HepG2 (cell line): Measurements from ENCODE around the gene PTPRM. TPM values are rescaled to one million over a fixed set of nuclear protein-coding genes. Genes with fewer than 3 reads are reported as not detected.

Source experiments
- ATAC-seq: fragments of 200-7000 bp; cut with Tn5 transposase; 3 replicates; pipeline ENCODE4 v1.9.1; 2020; ENCODE audit warnings: mild to moderate bottlenecking, moderate library complexity
- BruUV-seq: library from RNA; stranded (reverse); fragments of 400-500 nt; replicated peaks from 2 replicates; lab custom pipeline; 2021; lab: Mats Ljungman, UMichigan
- CTCF ChIA-PET: fragments of 300-600 bp; formaldehyde crosslinking; extraction: SDS; loops from one replicate; lab custom pipeline; 2021; ENCODE audit warnings: low total read pairs, inconsistent platforms, low intra/inter-chr PET ratio; lab: Yijun Ruan, JAX
- POLR2A ChIA-PET: fragments of 350-600 bp; sonication (Branson Sonifier 250); formaldehyde crosslinking; loops from one replicate; lab custom pipeline; 2020; ENCODE audit warnings: antibody characterized with exemption, inconsistent platforms; lab: Yijun Ruan, JAX
- DNase-seq: peaks from one replicate; pipeline ENCODE4 v3.0.0-alpha.2; 2015; ENCODE audit warnings: low spot score
- FAIRE-seq: peaks from 3 replicates; lab custom pipeline; 2011; peaks lifted over from hg19 to GRCh38; lab: Jason Lieb, UNC
- H2AFZ ChIP-seq: one replicate; pipeline ENCODE4 v1.6.1; 2011; ENCODE audit warnings: low read length, inconsistent platforms
- H3K27ac ChIP-seq: fragments of 300-600 bp; 3 replicates; pipeline ENCODE4 v1.8.0; 2011; ENCODE audit warnings: mixed run types, mild to moderate bottlenecking, mixed read lengths, low read length, inconsistent platforms; ENCODE audit not compliant: insufficient read depth; ENCODE audit errors: extremely low read length
- H3K27me3 ChIP-seq, 2 experiments: fragments of 200-600 bp in 1 of 2; 2 replicates in 1 of 2; 3 replicates in 1 of 2; pipeline versions ENCODE4 v1.6.0 to v1.8.0; 2011; ENCODE audit warnings: low read length in 2 of 2, mild to moderate bottlenecking in 2 of 2, moderate library complexity in 2 of 2, inconsistent platforms in 1 of 2; ENCODE audit not compliant: insufficient read depth in 2 of 2, control insufficient read depth in 1 of 2
- H3K36me3 ChIP-seq, 2 experiments: fragments of 200-600 bp in 1 of 2; replicated peaks in 1 of 2; 2 replicates in 1 of 2; 3 replicates in 1 of 2; pipeline versions ENCODE4 v1.5.1 to v1.8.0; 2011; ENCODE audit warnings: low read length in 2 of 2, inconsistent platforms in 1 of 2; ENCODE audit not compliant: insufficient read depth in 2 of 2, control insufficient read depth in 1 of 2
- H3K4me1 ChIP-seq: 2 replicates; pipeline ENCODE4 v1.5.1; 2012; ENCODE audit warnings: low read length, inconsistent platforms; ENCODE audit not compliant: insufficient read depth
- H3K4me2 ChIP-seq: 2 replicates; pipeline ENCODE4 v1.6.0; 2011; ENCODE audit warnings: low read depth, low read length, inconsistent platforms
- H3K4me3 ChIP-seq, 3 experiments: fragments of 200-600 bp in 1 of 3; sonication (generic), shearing (Covaris generic) in 1 of 3; replicated peaks in 1 of 3; 2 replicates each; pipeline ENCODE4 v1.5.1; 2011 to 2016; ENCODE audit warnings: low read length in 3 of 3, inconsistent platforms in 2 of 3, low read depth in 2 of 3, mild to moderate bottlenecking in 2 of 3, control low read depth in 1 of 3, mixed read lengths in 1 of 3; ENCODE audit not compliant: insufficient read depth in 1 of 3
- H3K79me2 ChIP-seq: one replicate; pipeline ENCODE4 v1.6.1; 2011; ENCODE audit warnings: low read length, inconsistent platforms; ENCODE audit not compliant: insufficient read depth
- H3K9ac ChIP-seq: 2 replicates; pipeline ENCODE4 v1.6.0; 2011; ENCODE audit warnings: mild to moderate bottlenecking, low read depth, low read length, inconsistent platforms; ENCODE audit not compliant: insufficient read depth
- H3K9me3 ChIP-seq: 2 replicates; pipeline ENCODE4 v1.5.1; 2012; ENCODE audit warnings: mild to moderate bottlenecking, low read length
- H4K20me1 ChIP-seq: 2 replicates; pipeline ENCODE4 v1.6.0; 2011; ENCODE audit warnings: inconsistent platforms, mild to moderate bottlenecking, low read length, moderate library complexity; ENCODE audit not compliant: insufficient read depth
- BORCS8-MEF2B ChIP-seq: sonication (generic); formaldehyde crosslinking; IDR thresholded peaks from 2 replicates; pipeline ENCODE4 v1.8.0; 2022; ENCODE audit warnings: mild to moderate bottlenecking, missing genetic modification reagents
- EED ChIP-seq: sonication (generic); formaldehyde crosslinking; IDR thresholded peaks from 2 replicates; pipeline ENCODE4 v1.5.0; 2020; ENCODE audit warnings: mild to moderate bottlenecking, missing genetic modification reagents
- MIXL1 ChIP-seq: IDR thresholded peaks from 2 replicates; pipeline ENCODE4 v1.6.1; 2016
- PATZ1 ChIP-seq: sonication (generic); formaldehyde crosslinking; IDR thresholded peaks from 2 replicates; pipeline ENCODE4 v1.4.0; 2020; ENCODE audit warnings: missing genetic modification reagents
- TEF ChIP-seq: sonication (generic); formaldehyde crosslinking; IDR thresholded peaks from 2 replicates; pipeline ENCODE4 v1.5.0; 2020; ENCODE audit warnings: missing genetic modification reagents
- TSC22D2 ChIP-seq: sonication (generic); formaldehyde crosslinking; IDR thresholded peaks from 2 replicates; pipeline ENCODE4 v1.5.1; 2020; ENCODE audit warnings: missing genetic modification reagents, mild to moderate bottlenecking, borderline replicate concordance
- ZBTB1 ChIP-seq: sonication (generic); formaldehyde crosslinking; IDR thresholded peaks from 2 replicates; pipeline ENCODE4 v1.4.0; 2020; ENCODE audit warnings: missing genetic modification reagents, borderline replicate concordance
- ZBTB38 ChIP-seq: sonication (generic); formaldehyde crosslinking; IDR thresholded peaks from 2 replicates; pipeline ENCODE4 v1.5.1; 2020; ENCODE audit warnings: mild to moderate bottlenecking, missing genetic modification reagents
- ZMAT3 ChIP-seq: sonication (generic); formaldehyde crosslinking; conservative IDR thresholded peaks from 2 replicates; pipeline ENCODE4 v1.7.0; 2021; ENCODE audit warnings: missing genetic modification reagents
- ZNF101 ChIP-seq: sonication (generic); formaldehyde crosslinking; IDR thresholded peaks from 2 replicates; pipeline ENCODE4 v1.4.0; 2020; ENCODE audit warnings: mild to moderate bottlenecking, low read depth, missing genetic modification reagents, borderline replicate concordance
- ZNF232 ChIP-seq: sonication (generic); formaldehyde crosslinking; IDR thresholded peaks from 2 replicates; pipeline ENCODE4 v1.4.0; 2020; ENCODE audit warnings: missing genetic modification reagents, borderline replicate concordance
- ZNF576 ChIP-seq: sonication (generic); formaldehyde crosslinking; IDR thresholded peaks from 2 replicates; pipeline ENCODE4 v1.4.0; 2020; ENCODE audit warnings: mild to moderate bottlenecking, missing genetic modification reagents
- ZNF619 ChIP-seq: sonication (generic); formaldehyde crosslinking; IDR thresholded peaks from 2 replicates; pipeline ENCODE4 v1.4.0; 2020; ENCODE audit warnings: mild to moderate bottlenecking, missing genetic modification reagents
- ZNF83 ChIP-seq: sonication (generic); formaldehyde crosslinking; IDR thresholded peaks from 2 replicates; pipeline ENCODE4 v1.4.0; 2020; ENCODE audit warnings: missing genetic modification reagents, mild to moderate bottlenecking, borderline replicate concordance
- WGBS: methylation state at CpG from one replicate; pipeline ENCODE4 v1.1.6; 2017; ENCODE audit warnings: low lambda C conversion rate; 5-methylcytosine and 5-hydroxymethylcytosine counted together
- in situ Hi-C: cut with HindIII; loops from 2 replicates; pipeline ENCODE4 v1.10.0; 2017; ENCODE audit warnings: low pct_unique_long_range_greater_than_20kb; ENCODE audit not compliant: extremely low pct_ligation_motif_present
- intact Hi-C: fragments of 100-400 bp; cut with micrococcal nuclease; formaldehyde crosslinking; loops from one replicate; pipeline ENCODE4 v1.10.0; 2022; ENCODE audit not compliant: unreplicated experiment
- polyA plus RNA-seq, 8 experiments: library from polyadenylated mRNA; depleted of rRNA in 3 of 8; stranded (reverse) in 7 of 8; unstranded in 1 of 8; fragments of >200 nt; fragmentation: Illumina TruSeq in 4 of 8; extraction: Trizol in 4 of 8; gene quantifications; 2 replicates each; pipeline versions ENCODE4 v1.2.1 to v1.2.3, GENCODE V29; 2011 to 2016; ENCODE audit warnings: low read depth in 4 of 8, missing spikeins in 1 of 8, mixed read lengths in 1 of 8; ENCODE audit not compliant: insufficient read depth in 1 of 8
- total RNA-seq, 5 experiments: library from RNA; depleted of rRNA; stranded (reverse); fragments of >200 nt; fragmentation: Illumina TruSeq; extraction: Trizol; gene quantifications; 2 replicates each; pipeline ENCODE4 v1.2.3, GENCODE V29; 2016; ENCODE audit warnings: low read depth in 1 of 5
- TF ChIP-seq, protein P1 (sequence below): sonication (generic); formaldehyde crosslinking; IDR thresholded peaks from 2 replicates; pipeline ENCODE4 v1.4.0; 2020; ENCODE audit warnings: missing genetic modification reagents, borderline replicate concordance
- TF ChIP-seq, protein P2 (sequence below): sonication (generic); formaldehyde crosslinking; IDR thresholded peaks from 2 replicates; pipeline ENCODE4 v1.8.0; 2022; ENCODE audit warnings: missing genetic modification reagents, low read depth, mild to moderate bottlenecking, borderline replicate concordance
- TF ChIP-seq, protein P3 (sequence below): IDR thresholded peaks from 2 replicates; pipeline ENCODE4 v1.6.1; 2012; ENCODE audit warnings: inconsistent platforms

The PTPRM gene
- total and polyA plus RNA-seq, 2 of the 13 experiments (the other 11 are each of a cell fraction or from before 2014, with no cell fraction given): 12.6 to 108 TPM

- Histone ChIP-seq H3K4me1 (peaks cover 49% of the 10 kb centered on the region), H3K36me3 (no peaks in the 10 kb centered on the region), H3K9ac (peak overlapping the region; percentile 48), H3K9me3 (no peaks in the 10 kb centered on the region), H3K79me2 (no peaks in the 10 kb centered on the region), H3K27ac (peak overlapping the region; percentile 80), H4K20me1 (no peaks in the 10 kb centered on the region), H3K4me2 (peak overlapping the region; percentile 68), H3K27me3 (no peaks in the 10 kb centered on the region), H3K4me3 (peak overlapping the region in 1 of 3 experiments; percentile 13; a peak in 2 of 6 replicates), H2AFZ (no peak overlapping the region)
- intact Hi-C loops: loop anchor here (5.0 kb wide), 1 partner anchor 59 kb away; no protein-coding TSS in a partner anchor
- ChIA-PET CTCF (no interaction called here), POLR2A (interaction anchor here (0.6 to 1.6 kb wide), 7 partner anchors 8 to 720 kb away, joined by 3 read pairs; no protein-coding TSS in a partner anchor)
- FAIRE-seq (peak; percentile 95), DNase-seq (peak; percentile 97), ATAC-seq (peak; percentile 97)
- in situ Hi-C loops: no loop called here
- no TSS peak for BruUV-seq
- WGBS: under 1% methylated on average over 6 of the region's 6 CpGs
- no peak for TF ChIP-seq ZNF83 (CRISPR knock-in tag)
- TF ChIP-seq, protein P1, sequence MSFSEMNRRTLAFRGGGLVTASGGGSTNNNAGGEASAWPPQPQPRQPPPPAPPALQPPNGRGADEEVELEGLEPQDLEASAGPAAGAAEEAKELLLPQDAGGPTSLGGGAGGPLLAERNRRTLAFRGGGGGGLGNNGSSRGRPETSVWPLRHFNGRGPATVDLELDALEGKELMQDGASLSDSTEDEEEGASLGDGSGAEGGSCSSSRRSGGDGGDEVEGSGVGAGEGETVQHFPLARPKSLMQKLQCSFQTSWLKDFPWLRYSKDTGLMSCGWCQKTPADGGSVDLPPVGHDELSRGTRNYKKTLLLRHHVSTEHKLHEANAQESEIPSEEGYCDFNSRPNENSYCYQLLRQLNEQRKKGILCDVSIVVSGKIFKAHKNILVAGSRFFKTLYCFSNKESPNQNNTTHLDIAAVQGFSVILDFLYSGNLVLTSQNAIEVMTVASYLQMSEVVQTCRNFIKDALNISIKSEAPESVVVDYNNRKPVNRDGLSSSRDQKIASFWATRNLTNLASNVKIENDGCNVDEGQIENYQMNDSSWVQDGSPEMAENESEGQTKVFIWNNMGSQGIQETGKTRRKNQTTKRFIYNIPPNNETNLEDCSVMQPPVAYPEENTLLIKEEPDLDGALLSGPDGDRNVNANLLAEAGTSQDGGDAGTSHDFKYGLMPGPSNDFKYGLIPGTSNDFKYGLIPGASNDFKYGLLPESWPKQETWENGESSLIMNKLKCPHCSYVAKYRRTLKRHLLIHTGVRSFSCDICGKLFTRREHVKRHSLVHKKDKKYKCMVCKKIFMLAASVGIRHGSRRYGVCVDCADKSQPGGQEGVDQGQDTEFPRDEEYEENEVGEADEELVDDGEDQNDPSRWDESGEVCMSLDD (CRISPR knock-in tag): no peak
- TF ChIP-seq ZMAT3 (CRISPR knock-in tag): 0 out of 2 replicates have a peak, but pooled peaks have one; percentile 68
- no peak for TF ChIP-seq ZNF101 (CRISPR knock-in tag)
- TF ChIP-seq ZBTB1: no peak
- no peak for TF ChIP-seq ZBTB38 (CRISPR knock-in tag)
- TF ChIP-seq PATZ1 (CRISPR knock-in tag): peak; percentile 92
- TF ChIP-seq ZNF576 (CRISPR knock-in tag): no peak
- no peak for TF ChIP-seq TSC22D2 (CRISPR knock-in tag)
- no peak for TF ChIP-seq TEF (CRISPR knock-in tag)
- TF ChIP-seq ZNF619 (CRISPR knock-in tag): peak; percentile 25; the same call in 1 of the 2 replicates
- TF ChIP-seq BORCS8-MEF2B (CRISPR knock-in tag): 0 out of 2 replicates have a peak, but pooled peaks have one; percentile 49
- TF ChIP-seq MIXL1: peak; percentile 74; the same call in 1 of the 2 replicates
- TF ChIP-seq ZNF232: no peak
- TF ChIP-seq, protein P2, sequence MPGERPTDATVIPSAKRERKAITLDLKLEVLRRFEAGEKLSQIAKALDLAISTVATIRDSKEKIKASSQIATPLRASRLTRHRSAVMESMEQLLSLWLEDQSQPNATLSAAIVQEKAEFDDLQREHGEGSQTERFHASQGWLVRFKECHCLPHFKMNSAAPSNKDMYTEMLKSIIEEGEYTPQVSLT (CRISPR knock-in tag): no peak
- TF ChIP-seq EED (CRISPR knock-in tag): no peak
- TF ChIP-seq, protein P3, sequence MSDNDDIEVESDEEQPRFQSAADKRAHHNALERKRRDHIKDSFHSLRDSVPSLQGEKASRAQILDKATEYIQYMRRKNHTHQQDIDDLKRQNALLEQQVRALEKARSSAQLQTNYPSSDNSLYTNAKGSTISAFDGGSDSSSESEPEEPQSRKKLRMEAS: peak; percentile 64
Measured at GRCh38 chr18:8341481-8342230, 774.5 kb downstream of the PTPRM start.
